SK-N-SH treated with all-trans-retinoic acid at 6 μM for 48 hours (cell line): Measurements from ENCODE around the gene MOBP.

Source experiments
- ARNTL ChIP-seq: fragments of 450-650 bp; formaldehyde crosslinking; IDR thresholded peaks from 2 replicates; pipeline ENCODE4 v1.5.0; 2020; ENCODE audit warnings: low read depth, mild to moderate bottlenecking, moderate library complexity, borderline replicate concordance
- CSDC2 ChIP-seq: fragments of 250-450 bp; sonication (Bioruptor Pico); IDR thresholded peaks from 2 replicates; pipeline ENCODE4 v1.5.0; 2020; ENCODE audit warnings: mild to moderate bottlenecking, moderate library complexity
- ISL1 ChIP-seq: fragments of 250-450 bp; sonication (Bioruptor Pico); IDR thresholded peaks from 2 replicates; pipeline ENCODE4 v2.1.2; 2022; ENCODE audit warnings: mild to moderate bottlenecking, moderate library complexity
- OSR1 ChIP-seq: fragments of 250-450 bp; sonication (Bioruptor Pico); IDR thresholded peaks from 2 replicates; pipeline ENCODE4 v1.8.0; 2022; ENCODE audit warnings: moderate library complexity, mild to moderate bottlenecking, inconsistent platforms
- RARB ChIP-seq: fragments of 250-450 bp; sonication (Bioruptor Pico); IDR thresholded peaks from 2 replicates; pipeline ENCODE4 v1.8.0; 2021; ENCODE audit warnings: mild to moderate bottlenecking, moderate library complexity
- TCF4 ChIP-seq: fragments of 250-450 bp; sonication (Bioruptor Pico); IDR thresholded peaks from 2 replicates; pipeline ENCODE4 v1.8.0; 2021; ENCODE audit warnings: mild to moderate bottlenecking, moderate library complexity, borderline replicate concordance
- ZC3H10 ChIP-seq: fragments of 250-450 bp; sonication (Bioruptor Pico); IDR thresholded peaks from 2 replicates; pipeline ENCODE4 v1.5.1; 2021; ENCODE audit warnings: mild to moderate bottlenecking, moderate library complexity
- ZFP30 ChIP-seq: fragments of 450-650 bp; formaldehyde crosslinking; IDR thresholded peaks from 2 replicates; pipeline ENCODE4 v1.5.0; 2022; ENCODE audit warnings: mild to moderate bottlenecking, moderate library complexity
- ZNF565 ChIP-seq: fragments of 450-650 bp; formaldehyde crosslinking; conservative IDR thresholded peaks from 2 replicates; pipeline ENCODE4 v1.5.0; 2020; ENCODE audit warnings: low read depth, mild to moderate bottlenecking, moderate library complexity
- ZNF8 ChIP-seq: fragments of 450-650 bp; formaldehyde crosslinking; IDR thresholded peaks from 2 replicates; pipeline ENCODE4 v1.5.0; 2020; ENCODE audit warnings: mild to moderate bottlenecking, moderate library complexity
- TF ChIP-seq, protein P1 (sequence below): fragments of 250-450 bp; sonication (Bioruptor Pico); IDR thresholded peaks from 2 replicates; pipeline ENCODE4 v1.8.0; 2020; ENCODE audit warnings: mild to moderate bottlenecking, moderate library complexity, borderline replicate concordance
- TF ChIP-seq, protein P2 (sequence below): fragments of 250-450 bp; sonication (Bioruptor Pico); IDR thresholded peaks from 2 replicates; pipeline ENCODE4 v1.5.1; 2020; ENCODE audit warnings: low read depth, mild to moderate bottlenecking, moderate library complexity
- TF ChIP-seq, protein P3 (sequence below): fragments of 250-450 bp; sonication (Bioruptor Pico); IDR thresholded peaks from 2 replicates; pipeline ENCODE4 v1.5.1; 2021; ENCODE audit warnings: mild to moderate bottlenecking, moderate library complexity

DNA sequence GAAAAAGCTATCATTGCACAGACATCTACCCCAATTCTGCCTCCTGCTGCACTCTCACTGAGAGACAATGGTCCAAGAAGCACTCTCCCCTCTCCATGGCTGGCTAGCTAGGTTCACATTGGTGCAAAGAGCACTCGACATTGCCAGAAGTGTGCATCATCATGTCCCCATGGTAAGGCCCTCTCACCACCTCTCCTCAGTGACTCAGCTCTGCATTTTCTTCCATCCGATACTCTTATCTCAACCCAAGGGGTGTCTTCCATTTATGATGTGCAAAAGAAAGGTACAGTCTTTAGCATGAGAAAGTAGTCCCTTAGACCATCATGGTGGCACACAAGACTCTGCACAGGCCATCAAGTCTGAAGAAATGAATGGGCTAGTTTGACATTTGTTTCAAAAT lies 46.9 kb upstream of the MOBP start:
- TF ChIP-seq, protein P1, sequence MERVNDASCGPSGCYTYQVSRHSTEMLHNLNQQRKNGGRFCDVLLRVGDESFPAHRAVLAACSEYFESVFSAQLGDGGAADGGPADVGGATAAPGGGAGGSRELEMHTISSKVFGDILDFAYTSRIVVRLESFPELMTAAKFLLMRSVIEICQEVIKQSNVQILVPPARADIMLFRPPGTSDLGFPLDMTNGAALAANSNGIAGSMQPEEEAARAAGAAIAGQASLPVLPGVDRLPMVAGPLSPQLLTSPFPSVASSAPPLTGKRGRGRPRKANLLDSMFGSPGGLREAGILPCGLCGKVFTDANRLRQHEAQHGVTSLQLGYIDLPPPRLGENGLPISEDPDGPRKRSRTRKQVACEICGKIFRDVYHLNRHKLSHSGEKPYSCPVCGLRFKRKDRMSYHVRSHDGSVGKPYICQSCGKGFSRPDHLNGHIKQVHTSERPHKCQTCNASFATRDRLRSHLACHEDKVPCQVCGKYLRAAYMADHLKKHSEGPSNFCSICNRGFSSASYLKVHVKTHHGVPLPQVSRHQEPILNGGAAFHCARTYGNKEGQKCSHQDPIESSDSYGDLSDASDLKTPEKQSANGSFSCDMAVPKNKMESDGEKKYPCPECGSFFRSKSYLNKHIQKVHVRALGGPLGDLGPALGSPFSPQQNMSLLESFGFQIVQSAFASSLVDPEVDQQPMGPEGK (CRISPR knock-in tag): no peak
- TF ChIP-seq, protein P2, sequence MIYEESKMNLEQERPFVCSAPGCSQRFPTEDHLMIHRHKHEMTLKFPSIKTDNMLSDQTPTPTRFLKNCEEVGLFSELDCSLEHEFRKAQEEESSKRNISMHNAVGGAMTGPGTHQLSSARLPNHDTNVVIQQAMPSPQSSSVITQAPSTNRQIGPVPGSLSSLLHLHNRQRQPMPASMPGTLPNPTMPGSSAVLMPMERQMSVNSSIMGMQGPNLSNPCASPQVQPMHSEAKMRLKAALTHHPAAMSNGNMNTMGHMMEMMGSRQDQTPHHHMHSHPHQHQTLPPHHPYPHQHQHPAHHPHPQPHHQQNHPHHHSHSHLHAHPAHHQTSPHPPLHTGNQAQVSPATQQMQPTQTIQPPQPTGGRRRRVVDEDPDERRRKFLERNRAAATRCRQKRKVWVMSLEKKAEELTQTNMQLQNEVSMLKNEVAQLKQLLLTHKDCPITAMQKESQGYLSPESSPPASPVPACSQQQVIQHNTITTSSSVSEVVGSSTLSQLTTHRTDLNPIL (CRISPR knock-in tag): no peak
- TF ChIP-seq OSR1 (no peak), ZNF565 (CRISPR knock-in tag) (no peak), ZFP30 (CRISPR knock-in tag) (no peak), ZC3H10 (CRISPR knock-in tag) (no peak), ARNTL (CRISPR knock-in tag) (no peak), RARB (CRISPR knock-in tag) (no peak), CSDC2 (no peak), TCF4 (CRISPR knock-in tag) (no peak), ISL1 (CRISPR knock-in tag) (no peak), ZNF8 (CRISPR knock-in tag) (no peak)
- TF ChIP-seq, protein P3, sequence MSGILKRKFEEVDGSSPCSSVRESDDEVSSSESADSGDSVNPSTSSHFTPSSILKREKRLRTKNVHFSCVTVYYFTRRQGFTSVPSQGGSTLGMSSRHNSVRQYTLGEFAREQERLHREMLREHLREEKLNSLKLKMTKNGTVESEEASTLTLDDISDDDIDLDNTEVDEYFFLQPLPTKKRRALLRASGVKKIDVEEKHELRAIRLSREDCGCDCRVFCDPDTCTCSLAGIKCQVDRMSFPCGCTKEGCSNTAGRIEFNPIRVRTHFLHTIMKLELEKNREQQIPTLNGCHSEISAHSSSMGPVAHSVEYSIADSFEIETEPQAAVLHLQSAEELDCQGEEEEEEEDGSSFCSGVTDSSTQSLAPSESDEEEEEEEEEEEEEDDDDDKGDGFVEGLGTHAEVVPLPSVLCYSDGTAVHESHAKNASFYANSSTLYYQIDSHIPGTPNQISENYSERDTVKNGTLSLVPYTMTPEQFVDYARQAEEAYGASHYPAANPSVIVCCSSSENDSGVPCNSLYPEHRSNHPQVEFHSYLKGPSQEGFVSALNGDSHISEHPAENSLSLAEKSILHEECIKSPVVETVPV (CRISPR knock-in tag): no peak
